Mucosa of descending colon (tissue), 3 donors: Measurements from ENCODE around the gene COP1. TPM values are rescaled to one million over a fixed set of nuclear protein-coding genes. Genes with fewer than 3 reads are reported as not detected.

Experiments
- ATAC-seq: fragments of 200-7000 bp; cut with Tn5 transposase; one replicate; pipeline ENCODE4 v1.9.1; 2020; ENCODE audit warnings: mild to moderate bottlenecking, moderate library complexity
- DNase-seq, 3 donors: peaks; one replicate each; pipeline ENCODE4 v3.0.0-alpha.2; 2020
- H3K36me3 ChIP-seq: fragments of 200-600 bp; one replicate; pipeline ENCODE4 v1.8.0; 2021; ENCODE audit warnings: low read depth, mild to moderate bottlenecking
- H3K4me1 ChIP-seq: fragments of 200-600 bp; one replicate; pipeline ENCODE4 v1.8.0; 2021; ENCODE audit warnings: low read depth, mild to moderate bottlenecking
- H3K4me3 ChIP-seq: fragments of 200-600 bp; one replicate; pipeline ENCODE4 v1.8.0; 2021; ENCODE audit warnings: mild to moderate bottlenecking
- H3K9me3 ChIP-seq: fragments of 200-600 bp; one replicate; pipeline ENCODE4 v1.8.0; 2021; ENCODE audit warnings: mild to moderate bottlenecking
- CTCF ChIP-seq: fragments of 200-600 bp; IDR thresholded peaks from one replicate; pipeline ENCODE4 v1.8.0; 2022; ENCODE audit warnings: antibody characterized with exemption, mild to moderate bottlenecking
- intact Hi-C, 2 donors: fragments of 100-400 bp; cut with DNase I in 1 of 2; cut with micrococcal nuclease in 1 of 2; formaldehyde crosslinking; loops; one replicate each; pipeline versions ENCODE4 v1.11.0 to v1.11.1; 2022; cut with DNase I, micrococcal nuclease
- total RNA-seq, 3 donors: library from RNA; stranded (reverse); fragmentation: NEBNext Ultra II Directional in 2 of 3; extraction: Animal tissue kit (Norgen Biotek cat#: 25700) in 2 of 3; gene quantifications; one replicate each; pipeline versions ENCODE4 v1.2.1 to v1.2.4, GENCODE V29; 2021 to 2023
- donor health status: DM: no; HTN: no; CAD: no; lungs with moderate emphysema.
- donor health status: DM: no; HTN: no; CAD: no.
- donor health status: DM: no; HTN: yes; CAD: no.

Gene COP1
- total RNA-seq, 3 donors from 2014 or later, result 51.5 to 51.9 (median 51.9) TPM

DNA sequence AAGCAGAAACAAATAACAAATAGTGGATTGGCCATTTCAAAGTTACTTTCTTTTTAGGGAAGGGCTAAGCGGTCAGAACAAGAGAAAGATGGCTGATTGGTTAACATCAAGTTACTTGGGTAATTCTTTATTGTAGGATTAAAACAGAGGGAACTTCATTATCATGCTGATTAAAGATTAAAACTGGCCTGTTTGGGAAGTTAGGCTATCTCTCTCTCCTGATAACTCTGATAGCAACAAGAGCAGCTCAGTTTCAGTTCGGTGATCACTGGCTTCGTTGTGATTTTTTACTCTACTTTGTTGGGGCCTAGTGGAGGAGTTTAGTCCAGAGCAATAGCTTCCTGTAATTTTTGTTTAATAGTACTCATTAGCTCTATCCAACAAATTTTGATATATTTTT is 20.5 kb upstream of the COP1 start:
- ATAC-seq (no peak), DNase-seq (no peak)
- Histone ChIP-seq H3K36me3 (no peaks in the 10 kb centered on the region), H3K4me1 (no peaks in the 10 kb centered on the region), H3K4me3 (no peak overlapping the region), H3K9me3 (no peaks in the 10 kb centered on the region)
- TF ChIP-seq CTCF, result no peak
- intact Hi-C loops, result no loop called here

DNA sequence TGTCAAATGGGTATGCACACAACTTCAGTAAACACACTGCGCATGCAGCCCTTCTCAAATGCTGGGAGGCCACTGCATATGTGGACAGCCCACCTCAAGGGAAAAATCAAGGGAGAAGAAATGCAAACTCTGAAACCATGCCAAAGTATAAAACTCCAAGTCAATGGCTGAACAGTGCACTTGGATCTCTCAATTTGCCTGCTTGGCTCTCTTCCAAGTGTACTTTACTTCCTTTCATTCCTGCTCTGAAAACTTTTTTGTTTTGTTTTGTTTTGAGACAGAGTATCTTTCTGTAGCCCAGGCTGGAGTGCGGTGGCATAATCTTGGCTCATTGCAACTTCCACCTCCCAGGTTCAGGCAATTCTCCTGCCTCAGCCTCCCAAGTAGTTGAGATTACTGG is 18.8 kb upstream of the COP1 start:
- ATAC-seq, result peak; percentile 12
- no peaks in the 10 kb centered on the region for H3K4me1 ChIP-seq
- no peak for TF ChIP-seq CTCF
- peak in 1 of 3 donors; percentile 21 for DNase-seq
- H3K9me3 ChIP-seq, result no peaks in the 10 kb centered on the region
- no peaks in the 10 kb centered on the region for H3K36me3 ChIP-seq
- no peak overlapping the region for H3K4me3 ChIP-seq
- intact Hi-C loops, result no loop called here

DNA sequence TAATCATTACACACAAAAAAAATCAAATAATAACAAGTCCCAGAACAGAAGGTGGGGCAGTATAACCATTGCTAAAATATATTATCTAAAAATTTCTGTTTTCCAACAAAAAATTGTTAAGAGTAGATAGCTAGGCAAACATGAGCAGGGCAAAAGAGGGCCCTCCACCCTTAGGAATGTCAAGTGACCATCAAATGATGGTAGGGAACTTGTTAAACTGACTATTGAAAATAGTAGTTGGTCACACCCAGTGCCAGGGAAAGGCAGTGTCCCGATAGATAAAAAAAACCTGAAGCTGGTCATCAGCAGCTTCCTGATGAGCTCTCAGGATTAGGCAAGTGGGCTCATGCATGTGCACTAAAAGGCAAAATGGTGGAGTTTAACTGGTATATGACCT is 18.4 kb upstream of the COP1 start:
- ATAC-seq (no peak), DNase-seq (no peak)
- H3K9me3 ChIP-seq, result no peaks in the 10 kb centered on the region
- H3K4me1 ChIP-seq, result no peaks in the 10 kb centered on the region
- no peaks in the 10 kb centered on the region for H3K36me3 ChIP-seq
- TF ChIP-seq CTCF, result no peak
- intact Hi-C loops, result no loop called here
- no peak overlapping the region for H3K4me3 ChIP-seq

GRCh38 chr1:176222196-176222595 is 15.1 kb upstream of the COP1 start:
- no peaks in the 10 kb centered on the region for H3K36me3 ChIP-seq
- TF ChIP-seq CTCF, result no peak
- H3K4me3 ChIP-seq, result no peak overlapping the region
- no peaks in the 10 kb centered on the region for H3K9me3 ChIP-seq
- DNase-seq (no peak), ATAC-seq (no peak)
- intact Hi-C loops, result no loop called here
- H3K4me1 ChIP-seq, result no peaks in the 10 kb centered on the region

- DNase-seq (no peak), ATAC-seq (peak; percentile 64)
- intact Hi-C loops, result no loop called here
- Histone ChIP-seq H3K36me3 (no peaks in the 10 kb centered on the region), H3K4me1 (no peaks in the 10 kb centered on the region), H3K9me3 (no peaks in the 10 kb centered on the region), H3K4me3 (no peak overlapping the region)
- TF ChIP-seq CTCF, result no peak
These were observed 13.1 kb upstream of the COP1 start for GRCh38 chr1:176220100-176220689.
